Activated CD4-positive, alpha-beta T cell treated with anti-CD3 and anti-CD28 coated beads, Interleukin-2, amount 10 ng/mL, durations not matched to agents 7 days and 5 days (primary cell): Measurements from ENCODE around the gene PCGF3. TPM values are rescaled to one million over a fixed set of nuclear protein-coding genes. Genes with fewer than 3 reads are reported as not detected.
A peak's percentile ranks its signal among the peaks of the same experiment; 100 is the strongest.
"Not testable (repeated sequence)": the region's sequence is repeated elsewhere in the genome, so short reads cannot be mapped to it uniquely, and the experiment has no call there.

Source experiments
- CTCF ChIA-PET: fragments of 350-600 bp; sonication (Branson Sonifier 250); formaldehyde crosslinking; loops from one replicate; lab custom pipeline; 2021; ENCODE audit warnings: antibody characterized with exemption; lab: Charles Lee
- POLR2A ChIA-PET: fragments of 350-600 bp; sonication (Branson Sonifier 250); formaldehyde crosslinking; loops from one replicate; lab custom pipeline; 2021; ENCODE audit warnings: antibody characterized with exemption; lab: Charles Lee
- DNase-seq: peaks from one replicate; pipeline ENCODE4 v3.0.0-alpha.2; 2020
- H3K27ac Mint-ChIP-seq: one replicate; pipeline ENCODE4 v1.8.0; 2021; ENCODE audit warnings: mild to moderate bottlenecking, moderate library complexity, mixed read lengths
- H3K27me3 Mint-ChIP-seq: one replicate; pipeline ENCODE4 v1.8.0; 2021; ENCODE audit warnings: mixed read lengths
- H3K36me3 Mint-ChIP-seq: one replicate; pipeline ENCODE4 v1.8.0; 2021; ENCODE audit warnings: low read depth, mixed read lengths
- H3K4me1 Mint-ChIP-seq: one replicate; pipeline ENCODE4 v1.8.0; 2021; ENCODE audit warnings: mixed read lengths
- H3K4me3 Mint-ChIP-seq: one replicate; pipeline ENCODE4 v1.8.0; 2021; ENCODE audit warnings: mild to moderate bottlenecking, moderate library complexity, mixed read lengths
- H3K9me3 Mint-ChIP-seq: one replicate; pipeline ENCODE4 v1.8.0; 2021; ENCODE audit warnings: mixed read lengths
- total RNA-seq, 2 experiments: library from RNA; stranded (reverse); gene quantifications; one replicate each; pipeline ENCODE4 v1.2.3, GENCODE V29; 2021

The PCGF3 gene
- total RNA-seq, 2 experiments from 2014 or later, result 34.9 to 36.8 TPM

DNA sequence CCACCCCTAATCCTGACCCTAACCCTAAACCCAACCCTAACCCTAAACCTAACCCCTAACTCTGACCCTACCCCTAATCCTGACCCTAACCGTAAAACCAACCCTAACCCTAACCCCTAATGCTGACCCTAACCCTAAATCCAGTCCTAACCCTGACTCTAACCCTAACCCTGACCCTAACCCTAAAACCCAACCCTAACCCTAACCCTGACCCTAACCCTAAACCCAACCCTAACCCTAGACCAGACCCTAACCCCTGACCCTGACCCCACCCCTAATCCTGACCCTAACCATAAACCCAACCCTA is 708 bp upstream of the PCGF3 start:
- POLR2A ChIA-PET, result no interaction called here
- CTCF ChIA-PET, result no interaction called here
- Mint-ChIP-seq H3K4me1 (peaks cover 24% of the 10 kb centered on the region), H3K9me3 (peaks cover 3% of the 10 kb centered on the region), H3K27me3 (no peaks in the 10 kb centered on the region), H3K4me3 (peak overlapping the region; percentile 75), H3K27ac (peak overlapping the region; percentile 82), H3K36me3 (peaks cover 4% of the 10 kb centered on the region)
- DNase-seq, result no peak

- CTCF ChIA-PET, result not testable (repeated sequence)
- peak overlapping the region; percentile 22 for H3K4me3 Mint-ChIP-seq
These were observed 526 bp downstream of the PCGF3 start for GRCh38 chr4:706083-706633.

DNA sequence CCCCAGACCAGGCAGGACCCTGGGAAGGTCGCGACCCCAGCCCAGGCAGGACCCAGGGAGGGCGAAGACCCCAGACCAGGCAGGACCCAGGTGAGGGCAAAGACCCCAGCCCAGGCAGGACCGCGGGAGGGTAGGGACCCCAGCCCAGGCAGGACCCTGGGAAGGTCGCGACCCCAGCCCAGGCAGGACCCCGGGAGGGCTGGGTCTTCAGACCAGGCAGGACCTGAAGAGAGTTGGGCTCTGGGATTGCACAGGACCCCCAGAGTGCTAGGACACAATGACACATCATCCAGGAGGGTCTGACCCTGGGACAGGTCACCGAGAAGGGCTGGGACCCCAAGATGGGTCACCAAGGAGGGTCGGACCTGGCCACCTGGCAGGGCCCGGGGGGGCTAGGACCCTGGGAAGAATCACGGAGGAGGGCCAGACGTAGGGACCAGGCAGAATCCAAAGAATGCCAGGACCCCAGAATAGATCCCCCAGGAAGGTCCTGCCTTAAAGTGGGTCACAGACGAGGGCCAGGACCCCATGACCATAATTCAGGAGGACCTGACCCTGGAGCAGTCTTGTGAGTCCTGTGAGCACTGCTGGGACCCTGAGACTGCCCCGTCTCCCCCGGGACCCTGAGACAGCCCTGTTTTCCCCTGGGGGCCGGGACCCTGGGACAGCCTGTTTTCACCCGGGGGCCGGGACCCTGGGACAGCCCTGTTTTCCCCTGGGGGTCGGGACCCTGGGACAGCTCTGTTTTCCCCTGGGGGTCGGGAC is 1.4 kb downstream of the PCGF3 start:
- H3K4me3 Mint-ChIP-seq, result no peak overlapping the region
- no peak for DNase-seq
- peaks cover 8% of the 10 kb centered on the region for H3K36me3 Mint-ChIP-seq
- H3K27ac Mint-ChIP-seq, result no peak overlapping the region
- peaks cover 15% of the 10 kb centered on the region for H3K4me1 Mint-ChIP-seq
- no peaks in the 10 kb centered on the region for H3K9me3 Mint-ChIP-seq
- CTCF ChIA-PET, result no interaction called here
- no peaks in the 10 kb centered on the region for H3K27me3 Mint-ChIP-seq
- POLR2A ChIA-PET, result no interaction called here

More at GRCh38 chr4:706083-706633, 526 bp downstream of the PCGF3 start:
- H3K9me3 Mint-ChIP-seq, DNase-seq, H3K27ac Mint-ChIP-seq, H3K27me3 Mint-ChIP-seq, H3K36me3 Mint-ChIP-seq, POLR2A ChIA-PET: not testable (repeated sequence)
- H3K4me1 Mint-ChIP-seq, result peaks cover 15% of the 10 kb centered on the region

GRCh38 chr4:707929-708630 is 2.4 kb downstream of the PCGF3 start:
- peaks cover 15% of the 10 kb centered on the region for H3K4me1 Mint-ChIP-seq
- H3K4me3 Mint-ChIP-seq, result no peak overlapping the region
- H3K27ac Mint-ChIP-seq, result no peak overlapping the region
- DNase-seq, result no peak
- no peaks in the 10 kb centered on the region for H3K27me3 Mint-ChIP-seq
- CTCF ChIA-PET, result no interaction called here
- H3K9me3 Mint-ChIP-seq, result no peaks in the 10 kb centered on the region
- POLR2A ChIA-PET, result no interaction called here
- H3K36me3 Mint-ChIP-seq, result peaks cover 8% of the 10 kb centered on the region

DNA sequence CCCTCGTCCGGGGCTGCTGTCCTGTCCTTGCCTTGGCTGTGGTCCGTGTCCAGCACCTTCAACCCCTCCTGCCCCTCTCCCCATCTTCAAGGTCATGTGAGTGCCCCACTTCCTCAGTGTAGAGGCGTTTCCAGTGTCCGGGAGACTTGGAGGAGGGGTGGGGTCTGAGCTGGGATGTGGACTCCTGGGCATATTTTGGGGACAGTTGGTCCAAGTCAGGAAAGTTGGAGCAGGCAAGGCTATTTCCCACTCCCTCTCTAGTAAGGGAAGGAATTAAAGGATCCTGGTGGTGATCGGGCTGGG is 3.0 kb downstream of the PCGF3 start:
- POLR2A ChIA-PET, result no interaction called here
- Mint-ChIP-seq H3K27me3 (no peaks in the 10 kb centered on the region), H3K9me3 (no peaks in the 10 kb centered on the region), H3K4me3 (no peak overlapping the region), H3K36me3 (peaks cover 8% of the 10 kb centered on the region), H3K4me1 (peaks cover 15% of the 10 kb centered on the region), H3K27ac (peak overlapping the region; percentile 36)
- CTCF ChIA-PET, result no interaction called here
- DNase-seq, result no peak

DNA sequence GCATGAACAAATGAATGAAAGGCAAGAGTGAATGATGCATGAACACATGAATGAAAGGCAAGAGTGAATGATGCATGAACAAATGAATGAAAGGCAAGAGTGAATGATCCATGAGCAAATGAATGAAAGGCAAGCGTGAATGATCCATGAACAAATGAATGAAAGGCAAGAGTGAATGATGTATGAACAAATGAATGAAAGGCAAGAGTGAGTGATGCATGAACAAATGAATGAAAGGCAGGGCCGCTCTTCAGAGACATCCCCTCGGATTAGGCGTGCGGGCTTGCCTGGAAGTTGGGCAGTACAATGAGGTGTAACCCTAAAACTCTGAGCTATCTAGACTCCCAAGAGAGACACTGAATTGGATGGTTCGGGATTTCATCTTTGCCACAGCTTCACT is 3.7 kb downstream of the PCGF3 start:
- Mint-ChIP-seq H3K27ac (no peak overlapping the region), H3K4me1 (peaks cover 15% of the 10 kb centered on the region), H3K27me3 (no peaks in the 10 kb centered on the region), H3K4me3 (no peak overlapping the region), H3K36me3 (peaks cover 8% of the 10 kb centered on the region), H3K9me3 (no peaks in the 10 kb centered on the region)
- ChIA-PET CTCF (no interaction called here), POLR2A (no interaction called here)
- DNase-seq, result no peak

- H3K4me3 Mint-ChIP-seq, result no peak overlapping the region
- H3K4me1 Mint-ChIP-seq, result peaks cover 15% of the 10 kb centered on the region
- H3K36me3 Mint-ChIP-seq, result peaks cover 11% of the 10 kb centered on the region
- no peaks in the 10 kb centered on the region for H3K9me3 Mint-ChIP-seq
- no peaks in the 10 kb centered on the region for H3K27me3 Mint-ChIP-seq
- no peak for DNase-seq
- ChIA-PET CTCF (no interaction called here), POLR2A (interaction anchor here (0.5 kb wide), 1 partner anchor 937 kb away, joined by 7 read pairs; no protein-coding TSS in a partner anchor)
- no peak overlapping the region for H3K27ac Mint-ChIP-seq
These were observed 4.5 kb downstream of the PCGF3 start for GRCh38 chr4:710116-710515.

DNA sequence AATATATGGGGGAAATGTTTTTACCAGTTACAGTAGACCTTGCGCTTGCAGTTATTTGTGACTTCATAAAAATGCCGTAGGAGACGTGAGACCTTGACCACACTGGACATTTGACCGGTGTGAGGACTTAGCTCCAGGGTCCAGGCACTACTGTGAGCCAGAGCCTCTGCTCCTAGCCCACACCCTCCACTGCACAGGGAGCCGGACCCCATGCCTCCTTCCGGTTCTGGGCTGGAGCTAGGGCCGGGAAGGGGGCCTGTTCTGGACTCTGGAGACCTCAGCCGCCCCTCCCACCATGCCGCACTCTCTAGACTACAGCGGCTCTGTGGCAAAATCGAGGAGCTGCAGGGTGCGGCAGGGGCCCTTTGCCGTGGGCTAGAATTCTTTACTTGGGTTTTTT is 5.3 kb downstream of the PCGF3 start:
- ChIA-PET POLR2A (no interaction called here), CTCF (no interaction called here)
- DNase-seq, result no peak
- peaks cover 11% of the 10 kb centered on the region for H3K36me3 Mint-ChIP-seq
- H3K4me1 Mint-ChIP-seq, result peaks cover 11% of the 10 kb centered on the region
- H3K4me3 Mint-ChIP-seq, result no peak overlapping the region
- no peak overlapping the region for H3K27ac Mint-ChIP-seq
- H3K9me3 Mint-ChIP-seq, result no peaks in the 10 kb centered on the region
- no peaks in the 10 kb centered on the region for H3K27me3 Mint-ChIP-seq

- no peaks in the 10 kb centered on the region for H3K9me3 Mint-ChIP-seq
These were observed 6.5 kb downstream of the PCGF3 start for GRCh38 chr4:712093-712492.

DNA sequence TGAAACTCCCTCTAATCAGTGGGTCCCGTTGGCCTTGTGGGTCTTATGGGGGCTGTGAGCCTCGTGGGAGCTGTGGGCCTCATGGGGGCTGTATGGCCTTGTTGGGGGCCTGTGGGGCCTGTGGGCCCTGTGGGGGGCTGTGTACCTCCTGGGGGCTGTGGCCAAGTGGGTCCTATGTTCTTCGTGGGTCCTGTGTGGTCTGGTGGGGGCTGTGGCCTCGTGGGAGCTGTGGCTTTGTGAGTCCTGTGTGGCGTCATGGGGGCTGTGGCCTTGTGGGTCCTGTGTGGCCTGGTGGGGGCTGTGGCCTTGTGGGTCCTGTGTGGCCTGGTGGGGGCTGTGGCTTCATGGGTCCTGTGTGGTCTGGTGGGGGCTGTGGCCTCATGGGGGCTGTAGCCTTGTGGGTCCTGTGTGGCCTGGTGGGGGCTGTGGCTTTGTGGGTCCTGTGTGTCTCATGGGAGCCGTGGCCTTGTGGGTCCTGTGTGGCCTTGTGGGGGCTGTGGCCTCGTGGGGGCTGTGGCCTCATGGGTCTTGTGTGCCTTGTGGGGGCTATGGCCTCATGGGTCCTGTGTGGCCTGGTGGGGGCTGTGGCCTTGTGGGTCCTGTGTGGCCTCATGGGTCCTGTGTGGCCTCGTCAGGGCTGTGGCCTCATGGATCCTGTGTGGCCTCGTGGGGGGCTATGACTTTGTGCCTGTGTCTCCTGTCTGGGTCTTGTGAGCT is 7.4 kb downstream of the PCGF3 start:
- H3K36me3 Mint-ChIP-seq, result peaks cover 13% of the 10 kb centered on the region
- H3K27me3 Mint-ChIP-seq, result no peaks in the 10 kb centered on the region
- H3K4me1 Mint-ChIP-seq, result peaks cover 18% of the 10 kb centered on the region
- no peak overlapping the region for H3K27ac Mint-ChIP-seq
- ChIA-PET POLR2A (no interaction called here), CTCF (interaction anchor here (0.6 kb wide), 1 partner anchor 39 kb away, joined by 3 read pairs; the partner anchor contains the start of gene ATP5ME)
- no peak for DNase-seq
- H3K4me3 Mint-ChIP-seq, result no peak overlapping the region
- no peaks in the 10 kb centered on the region for H3K9me3 Mint-ChIP-seq

More at GRCh38 chr4:712093-712492, 6.5 kb downstream of the PCGF3 start:
- Mint-ChIP-seq H3K27me3 (no peaks in the 10 kb centered on the region), H3K36me3 (peaks cover 11% of the 10 kb centered on the region), H3K27ac (no peak overlapping the region), H3K4me3 (no peak overlapping the region), H3K4me1 (peaks cover 14% of the 10 kb centered on the region)
- DNase-seq, result no peak
- ChIA-PET POLR2A (no interaction called here), CTCF (no interaction called here)

DNA sequence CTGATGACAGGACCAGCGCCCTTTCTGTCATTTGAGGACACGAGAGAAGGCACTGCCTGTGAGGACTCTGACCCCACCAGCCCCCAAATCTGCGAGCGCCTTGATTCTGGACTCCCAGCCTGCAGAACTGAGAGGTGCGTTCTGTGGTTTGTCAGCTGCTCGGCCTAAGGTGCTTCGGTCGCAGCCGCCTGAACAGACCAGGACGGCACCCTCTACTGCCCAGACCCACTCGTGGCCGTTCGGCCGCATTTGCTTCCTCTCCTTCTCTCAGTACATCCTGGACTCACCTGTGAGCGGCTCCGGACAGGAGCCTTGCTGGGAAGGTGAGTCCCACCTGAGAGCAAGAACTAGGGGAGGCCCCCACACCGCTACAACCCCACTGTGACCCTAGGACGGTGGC is 8.5 kb downstream of the PCGF3 start:
- DNase-seq, result no peak
- CTCF ChIA-PET, result no interaction called here
- Mint-ChIP-seq H3K27ac (no peak overlapping the region), H3K4me1 (peaks cover 14% of the 10 kb centered on the region), H3K36me3 (peaks cover 9% of the 10 kb centered on the region), H3K27me3 (no peaks in the 10 kb centered on the region), H3K4me3 (no peak overlapping the region), H3K9me3 (no peaks in the 10 kb centered on the region)
- POLR2A ChIA-PET, result no interaction called here

GRCh38 chr4:717601-718320 is 12.1 kb downstream of the PCGF3 start:
- no peaks in the 10 kb centered on the region for H3K9me3 Mint-ChIP-seq
- ChIA-PET CTCF (no interaction called here), POLR2A (no interaction called here)
- H3K27ac Mint-ChIP-seq, result no peak overlapping the region
- peaks cover 31% of the 10 kb centered on the region for H3K36me3 Mint-ChIP-seq
- DNase-seq, result no peak
- no peaks in the 10 kb centered on the region for H3K27me3 Mint-ChIP-seq
- no peak overlapping the region for H3K4me3 Mint-ChIP-seq
- peaks cover 8% of the 10 kb centered on the region for H3K4me1 Mint-ChIP-seq
